GM12878 (cell line): ENCODE results near the gene ZNF548. TPM values are rescaled to one million over a fixed set of nuclear protein-coding genes. Genes with fewer than 3 reads are reported as not detected.
A peak's percentile ranks its signal among the peaks of the same experiment; 100 is the strongest.

Experiments
- ATAC-seq: fragments of 200-7000 bp; cut with Tn5 transposase; 3 replicates; pipeline ENCODE4 v1.9.1; 2020; ENCODE audit warnings: mild to moderate bottlenecking, moderate library complexity
- Bru-seq: library from RNA; stranded (reverse); fragments of 400-500 nt; gene quantifications from one replicate; lab custom pipeline; 2021; lab: Mats Ljungman, UMichigan
- BruChase-seq, 2 experiments: library from RNA; stranded (reverse); fragments of 400-500 nt; gene quantifications; one replicate each; lab custom pipeline; 2021; lab: Mats Ljungman, UMichigan
- BruUV-seq: library from RNA; stranded (reverse); fragments of 400-500 nt; replicated peaks from 2 replicates; lab custom pipeline; 2021; lab: Mats Ljungman, UMichigan
- CTCF ChIA-PET: fragments of 300-600 bp; sonication (Branson Sonifier 250); formaldehyde crosslinking; extraction: SDS; loops from one replicate; lab custom pipeline; 2021; ENCODE audit warnings: inconsistent platforms; lab: Yijun Ruan, JAX
- POLR2A ChIA-PET: fragments of 350-600 bp; formaldehyde crosslinking; extraction: SDS; loops from one replicate; lab custom pipeline; 2021; ENCODE audit warnings: inconsistent platforms; lab: Charles Lee
- RAD21 ChIA-PET: fragments of 300-600 bp; sonication (Branson Sonifier 250); formaldehyde crosslinking; loops from one replicate; lab custom pipeline; 2023; ENCODE audit warnings: antibody characterized with exemption; ENCODE audit not compliant: unreplicated experiment; lab: Charles Lee
- SMC1A ChIA-PET: fragments of 300-600 bp; sonication (Branson Sonifier 250); formaldehyde crosslinking; loops from one replicate; lab custom pipeline; 2023; ENCODE audit not compliant: unreplicated experiment, uncharacterized antibody; lab: Charles Lee
- DNase-seq: peaks from one replicate; pipeline ENCODE4 v3.0.0-alpha.2; 2011; ENCODE audit warnings: low read depth, low spot score
- FAIRE-seq: peaks from 3 replicates; lab custom pipeline; 2011; peaks lifted over from hg19 to GRCh38; lab: Jason Lieb, UNC
- H2AFZ ChIP-seq: 2 replicates; pipeline ENCODE4 v1.6.0; 2011; ENCODE audit warnings: low read depth, low read length, control low read depth; ENCODE audit not compliant: control insufficient read depth
- H3K27ac ChIP-seq: 2 replicates; pipeline ENCODE4 v1.5.1; 2011; ENCODE audit warnings: control low read depth; ENCODE audit not compliant: control insufficient read depth, insufficient read depth
- H3K27me3 ChIP-seq, 2 experiments: replicated peaks in 1 of 2; 2 replicates each; pipeline versions ENCODE4 v1.6.0 to v1.6.1; 2011; ENCODE audit warnings: low read length in 1 of 2; ENCODE audit not compliant: control insufficient read depth in 2 of 2, insufficient read depth in 2 of 2
- H3K36me3 ChIP-seq, 2 experiments: 2 replicates each; pipeline ENCODE4 v1.5.1; 2011; ENCODE audit warnings: low read length in 1 of 2; ENCODE audit not compliant: control insufficient read depth in 2 of 2, insufficient read depth in 2 of 2
- H3K4me1 ChIP-seq: 2 replicates; pipeline ENCODE4 v1.6.1; 2011; ENCODE audit warnings: mild to moderate bottlenecking, low read length, moderate library complexity, mixed read lengths; ENCODE audit not compliant: control insufficient read depth, insufficient read depth
- H3K4me2 ChIP-seq: 2 replicates; pipeline ENCODE4 v1.6.0; 2011; ENCODE audit warnings: control low read depth; ENCODE audit not compliant: control insufficient read depth, insufficient read depth
- H3K4me3 ChIP-seq: fragments of 200-600 bp; sonication (generic); 2 replicates; pipeline ENCODE4 v1.5.1; 2016
- H3K79me2 ChIP-seq: 2 replicates; pipeline ENCODE4 v1.6.0; 2011; ENCODE audit warnings: low read length; ENCODE audit not compliant: control insufficient read depth, insufficient read depth
- H3K9ac ChIP-seq: 2 replicates; pipeline ENCODE4 v1.8.0; 2011; ENCODE audit warnings: low read length, control low read depth, mixed read lengths; ENCODE audit not compliant: control insufficient read depth, insufficient read depth
- H3K9me3 ChIP-seq: replicated peaks from 3 replicates; pipeline ENCODE4 v1.5.1; 2011; ENCODE audit warnings: mild to moderate bottlenecking, low read length; ENCODE audit not compliant: control insufficient read depth, insufficient read depth
- H4K20me1 ChIP-seq: 2 replicates; pipeline ENCODE4 v1.6.0; 2011; ENCODE audit not compliant: control insufficient read depth, insufficient read depth
- BRCA1 ChIP-seq: IDR thresholded peaks from 2 replicates; pipeline ENCODE4 v1.6.1; 2011; ENCODE audit warnings: low read depth, low read length, improper control_type of control experiment
- EGR1 ChIP-seq, 2 experiments: IDR thresholded peaks; 1 replicate in 1 of 2; 2 replicates in 1 of 2; pipeline ENCODE4 v1.6.1; 2011 to 2012; ENCODE audit warnings: low read depth in 2 of 2, low read length in 2 of 2, borderline replicate concordance in 1 of 2, mild to moderate bottlenecking in 1 of 2, moderate library complexity in 1 of 2
- KLF5 ChIP-seq: fragments of 450-650 bp; IDR thresholded peaks from 2 replicates; pipeline ENCODE4 v1.6.1; 2014; ENCODE audit warnings: mild to moderate bottlenecking; ENCODE audit not compliant: partially characterized antibody
- WGBS: methylation state at CpG from one replicate; pipeline ENCODE4 v1.1.6; 2016; ENCODE audit warnings: low lambda C conversion rate; ENCODE audit not compliant: insufficient replicate concordance, insufficient coverage; ENCODE audit errors: missing lambda C conversion rate; 5-methylcytosine and 5-hydroxymethylcytosine counted together
- in situ Hi-C: fragments of 300-500 bp; cut with MboI; formaldehyde crosslinking; loops from 9 replicates; pipeline ENCODE4 v1.14.3; 2018; ENCODE audit warnings: mixed read lengths
- intact Hi-C: fragments of 100-400 bp; cut with micrococcal nuclease; formaldehyde crosslinking; loops from one replicate; pipeline ENCODE4 v1.14.2; 2022; ENCODE audit not compliant: unreplicated experiment
- long read RNA-seq, 2 experiments: library from polyadenylated mRNA; unstranded; transcript quantifications; one replicate each; pipeline ENCODE4 v2.0.0, GENCODE V29; 2019 to 2020
- polyA minus RNA-seq, 3 experiments: library from RNA; depleted of rRNA, polyadenylated mRNA; stranded (reverse); fragments of >200 nt; gene quantifications; 2 replicates each; pipeline ENCODE4 v1.2.3, GENCODE V29; 2011
- polyA plus RNA-seq, 11 experiments: library from polyadenylated mRNA; depleted of rRNA in 4 of 11; unstranded in 6 of 11; stranded (reverse) in 5 of 11; fragments of >200 nt; fragmentation: Nextera tagmentation in 4 of 11; fragmentation: Illumina TruSeq in 1 of 11; extraction: Ambion mirVana in 4 of 11; extraction: Trizol in 1 of 11; gene quantifications; 1 replicate in 1 of 11; 2 replicates in 10 of 11; pipeline versions ENCODE4 v1.2.1 to v1.2.3, GENCODE V29; 2011 to 2016; ENCODE audit warnings: inconsistent platforms in 2 of 11, missing spikeins in 2 of 11, low read depth in 1 of 11
- total RNA-seq, 4 experiments: library from RNA; depleted of rRNA in 3 of 4; stranded (reverse); fragments of >200 nt in 3 of 4; fragmentation: Illumina TruSeq in 1 of 4; extraction: Trizol in 1 of 4; gene quantifications; 2 replicates each; pipeline versions ENCODE4 v1.2.1 to v1.2.3, GENCODE V29; 2013 to 2021
- TF ChIP-seq, protein P1 (sequence below): IDR thresholded peaks from 2 replicates; pipeline ENCODE4 v1.6.1; 2012; ENCODE audit warnings: low read depth, low read length, improper control_type of control experiment
- TF ChIP-seq, protein P2 (sequence below): fragments of 450-650 bp; IDR thresholded peaks from 2 replicates; pipeline ENCODE4 v1.6.1; 2016; ENCODE audit warnings: mild to moderate bottlenecking, moderate library complexity, borderline replicate concordance
- TF ChIP-seq, protein P3 (sequence below): fragments of 150-350 bp; IDR thresholded peaks from 2 replicates; pipeline ENCODE4 v1.6.1; 2016; ENCODE audit warnings: low read depth, low read length

ZNF548 gene
- 94.2 and 96.4 TPM in 2 replicates for total RNA-seq (2013; cell fraction: nucleolus; rRNA removed)
- 17.6 and 21.1 TPM in 2 replicates for total RNA-seq (2014; rRNA removed)
- total RNA-seq (2014; rRNA removed; fragmentation: Illumina TruSeq; extraction: Trizol) = 17.8 and 18.1 TPM in 2 replicates
- total RNA-seq (2021) = 18.2 and 18.6 TPM in 2 replicates
- polyA plus RNA-seq (2011; ENCODE audit: low read depth) = 14.7 TPM
- polyA plus RNA-seq (2011; rRNA removed) = 44.8 and 59.3 TPM in 2 replicates
- 36.1 and 41.8 TPM in 2 replicates for polyA plus RNA-seq (2011; cell fraction: cytosol; rRNA removed)
- polyA plus RNA-seq (2011; cell fraction: nucleus; rRNA removed) = 39.7 and 48.9 TPM in 2 replicates
- polyA plus RNA-seq (2012) = 18.2 and 20.3 TPM in 2 replicates
- 16.3 and 21.2 TPM in 2 replicates for polyA plus RNA-seq (2014; fragmentation: Illumina TruSeq; extraction: Trizol)
- 1 to 10 TPM; 3.9 to 5.6 TPM for polyA plus RNA-seq (2014; fragmentation: Nextera tagmentation; extraction: Ambion mirVana)
- 16.8 and 17.8 TPM in 2 replicates for polyA plus RNA-seq (2014; rRNA removed)
- polyA plus RNA-seq (2016; fragmentation: Nextera tagmentation; extraction: Ambion mirVana) = 1 to 10 TPM; 8.4 to 9.1 TPM
- polyA minus RNA-seq (2011; rRNA and poly(A)+ RNA removed) = 38.3 and 40.6 TPM in 2 replicates
- polyA minus RNA-seq (2011; cell fraction: cytosol; rRNA and poly(A)+ RNA removed) = 13.7 and 13.9 TPM in 2 replicates
- 18.6 and 26.0 TPM in 2 replicates for polyA minus RNA-seq (2011; cell fraction: nucleus; rRNA and poly(A)+ RNA removed)
- Bru-seq, nascent RNA = percentile 91 among the genes with signal in this experiment
- BruChase-seq, experiment 1, labeled RNA remaining after a 6-hour chase = percentile 98 among the genes with signal in this experiment
- percentile 97 among the genes with signal in this experiment for BruChase-seq, experiment 2, labeled RNA remaining after a 2-hour chase
- long read RNA-seq, experiment 1, partial matches to known transcripts = 0 of 4 reads
- long read RNA-seq, experiment 1, other reads (novel, unspliced or antisense) = 0 of 4 reads
- long read RNA-seq, experiment 2, transcript ZNF548-201 (4 exons, 2,115 nt) = major isoform, 12 of 16 reads
- long read RNA-seq, experiment 2, partial matches to known transcripts = 2 of 16 reads
- long read RNA-seq, experiment 2, other reads (novel, unspliced or antisense) = 2 of 16 reads

DNA sequence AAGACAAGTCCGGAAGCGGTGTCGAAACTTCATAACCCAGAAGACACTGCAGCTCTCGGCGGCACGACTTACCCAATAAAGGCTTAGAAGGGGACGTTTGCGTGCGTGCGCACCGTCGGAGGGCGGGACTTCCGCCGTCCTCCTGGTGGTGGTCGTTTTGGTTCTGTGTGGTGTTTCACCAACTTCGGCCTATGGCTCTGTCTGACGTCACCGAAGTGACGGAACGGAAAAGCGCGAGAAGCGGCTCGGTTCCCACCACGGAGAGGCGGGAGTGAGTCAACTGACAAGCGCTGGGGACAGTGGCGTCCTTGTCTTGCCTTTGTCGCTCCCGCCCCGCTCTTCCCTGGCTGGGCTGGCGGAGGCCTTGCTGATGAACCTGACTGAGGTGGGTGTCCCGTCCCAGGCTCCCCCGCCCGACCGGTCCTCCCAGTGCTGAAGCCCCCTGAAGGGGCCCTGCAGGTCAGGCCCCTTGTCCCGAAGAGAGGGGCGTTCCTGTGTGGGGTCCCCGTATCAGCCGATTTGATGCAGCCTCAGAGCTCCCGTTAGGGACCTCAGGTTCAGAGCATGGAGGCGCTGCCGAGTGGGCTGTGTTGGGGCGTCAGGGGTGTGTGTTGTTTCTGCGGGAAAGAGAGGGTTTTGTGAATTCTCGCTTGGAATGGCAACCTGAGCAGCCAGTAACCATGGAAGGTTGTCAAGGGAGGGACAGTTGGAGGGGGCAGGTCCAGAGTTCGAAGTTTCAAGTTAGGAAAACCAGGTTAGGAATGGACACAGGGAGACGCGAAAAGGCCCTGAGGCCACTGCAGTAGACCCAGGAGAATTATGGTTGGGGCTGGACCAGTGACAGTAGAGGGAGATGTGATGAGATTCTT lies at the start of gene ZNF548:
Gene ZNF548 (plus strand): TSS at position 125 of the 869 bp plus-strand sequence. CDS start 246 bp downstream, at position 371.
- BruUV-seq = TSS peak; percentile 72
- ChIA-PET CTCF (interaction anchor here (0.8 to 2.0 kb wide), 8 partner anchors 12 to 317 kb away, joined by 3 to 7 read pairs (median 4); partner anchors contain the start of genes TRAPPC2B and ZNF547), SMC1A (interaction anchor here (0.6 to 1.4 kb wide), 7 partner anchors 9 to 223 kb away, joined by 3 to 7 read pairs (median 5); partner anchors contain the start of genes DUXA and ZNF304), RAD21 (interaction anchor here (0.6 to 1.2 kb wide), 5 partner anchors 10 to 63 kb away, joined by 3 to 5 read pairs (median 3); partner anchors contain the start of genes ZNF304 and ZNF749), POLR2A (interaction anchor here (0.5 to 1.5 kb wide), 4 partner anchors 23 to 44 kb away, joined by 3 to 6 read pairs (median 4); partner anchors contain the start of genes TRAPPC2B, ZNF304 and ZNF547)
- 2% methylated on average over 50 of the region's 50 CpGs for WGBS
- peak within 1 kb of the TSS; percentile 97 for H2AFZ ChIP-seq
- H3K27me3 ChIP-seq = no peaks in the 10 kb centered on the region
- peak within 1 kb of the TSS; percentile 74 for H3K27ac ChIP-seq
- peak; percentile 100 for FAIRE-seq
- peaks cover 6% of the 10 kb centered on the region; the same call in 2 of the 3 replicates for H3K9me3 ChIP-seq
- H3K36me3 ChIP-seq = peaks cover 2 to 10% of the 10 kb centered on the region in 2 experiments; a peak in 2 of 4 replicates
- DNase-seq = peak; percentile 93
- peaks cover 37% of the 10 kb centered on the region for H3K79me2 ChIP-seq
- H3K4me3 ChIP-seq = peak within 1 kb of the TSS; percentile 68
- H4K20me1 ChIP-seq = no peaks in the 10 kb centered on the region
- H3K4me2 ChIP-seq = peak within 1 kb of the TSS; percentile 81
- ATAC-seq = peak; percentile 99
- intact Hi-C loops (loop anchor here (1.0 kb wide), 1 partner anchor 27 kb away; the partner anchor contains the start of genes TRAPPC2B and ZNF547), in situ Hi-C loops (no loop called here)
- peak within 1 kb of the TSS; percentile 84 for H3K9ac ChIP-seq
- H3K4me1 ChIP-seq = peaks cover 7% of the 10 kb centered on the region; the same call in 1 of the 2 replicates
- TF ChIP-seq, protein P1, sequence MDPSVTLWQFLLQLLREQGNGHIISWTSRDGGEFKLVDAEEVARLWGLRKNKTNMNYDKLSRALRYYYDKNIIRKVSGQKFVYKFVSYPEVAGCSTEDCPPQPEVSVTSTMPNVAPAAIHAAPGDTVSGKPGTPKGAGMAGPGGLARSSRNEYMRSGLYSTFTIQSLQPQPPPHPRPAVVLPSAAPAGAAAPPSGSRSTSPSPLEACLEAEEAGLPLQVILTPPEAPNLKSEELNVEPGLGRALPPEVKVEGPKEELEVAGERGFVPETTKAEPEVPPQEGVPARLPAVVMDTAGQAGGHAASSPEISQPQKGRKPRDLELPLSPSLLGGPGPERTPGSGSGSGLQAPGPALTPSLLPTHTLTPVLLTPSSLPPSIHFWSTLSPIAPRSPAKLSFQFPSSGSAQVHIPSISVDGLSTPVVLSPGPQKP = peak; percentile 99
- TF ChIP-seq, protein P2, sequence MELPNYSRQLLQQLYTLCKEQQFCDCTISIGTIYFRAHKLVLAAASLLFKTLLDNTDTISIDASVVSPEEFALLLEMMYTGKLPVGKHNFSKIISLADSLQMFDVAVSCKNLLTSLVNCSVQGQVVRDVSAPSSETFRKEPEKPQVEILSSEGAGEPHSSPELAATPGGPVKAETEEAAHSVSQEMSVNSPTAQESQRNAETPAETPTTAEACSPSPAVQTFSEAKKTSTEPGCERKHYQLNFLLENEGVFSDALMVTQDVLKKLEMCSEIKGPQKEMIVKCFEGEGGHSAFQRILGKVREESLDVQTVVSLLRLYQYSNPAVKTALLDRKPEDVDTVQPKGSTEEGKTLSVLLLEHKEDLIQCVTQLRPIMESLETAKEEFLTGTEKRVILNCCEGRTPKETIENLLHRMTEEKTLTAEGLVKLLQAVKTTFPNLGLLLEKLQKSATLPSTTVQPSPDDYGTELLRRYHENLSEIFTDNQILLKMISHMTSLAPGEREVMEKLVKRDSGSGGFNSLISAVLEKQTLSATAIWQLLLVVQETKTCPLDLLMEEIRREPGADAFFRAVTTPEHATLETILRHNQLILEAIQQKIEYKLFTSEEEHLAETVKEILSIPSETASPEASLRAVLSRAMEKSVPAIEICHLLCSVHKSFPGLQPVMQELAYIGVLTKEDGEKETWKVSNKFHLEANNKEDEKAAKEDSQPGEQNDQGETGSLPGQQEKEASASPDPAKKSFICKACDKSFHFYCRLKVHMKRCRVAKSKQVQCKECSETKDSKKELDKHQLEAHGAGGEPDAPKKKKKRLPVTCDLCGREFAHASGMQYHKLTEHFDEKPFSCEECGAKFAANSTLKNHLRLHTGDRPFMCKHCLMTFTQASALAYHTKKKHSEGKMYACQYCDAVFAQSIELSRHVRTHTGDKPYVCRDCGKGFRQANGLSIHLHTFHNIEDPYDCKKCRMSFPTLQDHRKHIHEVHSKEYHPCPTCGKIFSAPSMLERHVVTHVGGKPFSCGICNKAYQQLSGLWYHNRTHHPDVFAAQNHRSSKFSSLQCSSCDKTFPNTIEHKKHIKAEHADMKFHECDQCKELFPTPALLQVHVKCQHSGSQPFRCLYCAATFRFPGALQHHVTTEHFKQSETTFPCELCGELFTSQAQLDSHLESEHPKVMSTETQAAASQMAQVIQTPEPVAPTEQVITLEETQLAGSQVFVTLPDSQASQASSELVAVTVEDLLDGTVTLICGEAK = peak; percentile 92
- TF ChIP-seq, protein P3, sequence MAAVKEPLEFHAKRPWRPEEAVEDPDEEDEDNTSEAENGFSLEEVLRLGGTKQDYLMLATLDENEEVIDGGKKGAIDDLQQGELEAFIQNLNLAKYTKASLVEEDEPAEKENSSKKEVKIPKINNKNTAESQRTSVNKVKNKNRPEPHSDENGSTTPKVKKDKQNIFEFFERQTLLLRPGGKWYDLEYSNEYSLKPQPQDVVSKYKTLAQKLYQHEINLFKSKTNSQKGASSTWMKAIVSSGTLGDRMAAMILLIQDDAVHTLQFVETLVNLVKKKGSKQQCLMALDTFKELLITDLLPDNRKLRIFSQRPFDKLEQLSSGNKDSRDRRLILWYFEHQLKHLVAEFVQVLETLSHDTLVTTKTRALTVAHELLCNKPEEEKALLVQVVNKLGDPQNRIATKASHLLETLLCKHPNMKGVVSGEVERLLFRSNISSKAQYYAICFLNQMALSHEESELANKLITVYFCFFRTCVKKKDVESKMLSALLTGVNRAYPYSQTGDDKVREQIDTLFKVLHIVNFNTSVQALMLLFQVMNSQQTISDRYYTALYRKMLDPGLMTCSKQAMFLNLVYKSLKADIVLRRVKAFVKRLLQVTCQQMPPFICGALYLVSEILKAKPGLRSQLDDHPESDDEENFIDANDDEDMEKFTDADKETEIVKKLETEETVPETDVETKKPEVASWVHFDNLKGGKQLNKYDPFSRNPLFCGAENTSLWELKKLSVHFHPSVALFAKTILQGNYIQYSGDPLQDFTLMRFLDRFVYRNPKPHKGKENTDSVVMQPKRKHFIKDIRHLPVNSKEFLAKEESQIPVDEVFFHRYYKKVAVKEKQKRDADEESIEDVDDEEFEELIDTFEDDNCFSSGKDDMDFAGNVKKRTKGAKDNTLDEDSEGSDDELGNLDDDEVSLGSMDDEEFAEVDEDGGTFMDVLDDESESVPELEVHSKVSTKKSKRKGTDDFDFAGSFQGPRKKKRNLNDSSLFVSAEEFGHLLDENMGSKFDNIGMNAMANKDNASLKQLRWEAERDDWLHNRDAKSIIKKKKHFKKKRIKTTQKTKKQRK = peak; percentile 52; the same call in 1 of the 2 replicates
- TF ChIP-seq BRCA1 (peak; percentile 44; the same call in 1 of the 2 replicates), KLF5 (peak; percentile 58), EGR1 (IDR thresholded peaks at IDR 0.05; ENCODE audit: borderline replicate concordance in 1 of 2, low read depth in 2 of 2, low read length in 2 of 2) (peak in 1 of 2 experiments; percentile 93; a peak in 1 of 3 replicates)
